ENCODE results near the gene SYCE3. TPM values are rescaled to one million over a fixed set of nuclear protein-coding genes. Genes with fewer than 3 reads are reported as not detected.

SYCE3 gene
- total RNA-seq, 1 donor from 2014 or later = 0.76 TPM

GRCh38 chr22:50529416-50529896 is 33.3 kb downstream of the SYCE3 start:
- H3K27me3 Mint-ChIP-seq (ENCODE audit: low read depth) = peaks cover 38% of the 10 kb centered on the region
- TF ChIP-seq CTCF (IDR thresholded peaks at IDR 0.05; ENCODE audit: unreplicated experiment) = no peak
- no peak for DNase-seq (ENCODE audit: low spot score in 2 of 2, unreplicated experiment in 2 of 2)
- H3K4me3 Mint-ChIP-seq = peak overlapping the region; percentile 13
- no peaks in the 10 kb centered on the region for H3K36me3 Mint-ChIP-seq
- H3K27ac Mint-ChIP-seq = no peak overlapping the region
- peaks cover 35% of the 10 kb centered on the region for H3K4me1 Mint-ChIP-seq
- no peaks in the 10 kb centered on the region for H3K9me3 Mint-ChIP-seq

GRCh38 chr22:50528682-50529415 is 33.9 kb downstream of the SYCE3 start:
- Mint-ChIP-seq H3K27ac (no peak overlapping the region), H3K36me3 (no peaks in the 10 kb centered on the region), H3K9me3 (no peaks in the 10 kb centered on the region), H3K4me3 (peak overlapping the region; percentile 62), H3K4me1 (peaks cover 30% of the 10 kb centered on the region), H3K27me3 (ENCODE audit: low read depth) (peaks cover 38% of the 10 kb centered on the region)
- DNase-seq (ENCODE audit: low spot score in 2 of 2, unreplicated experiment in 2 of 2) = no peak
- no peak for TF ChIP-seq CTCF (IDR thresholded peaks at IDR 0.05; ENCODE audit: unreplicated experiment)

- Mint-ChIP-seq H3K4me3 (peak overlapping the region; percentile 62), H3K9me3 (no peaks in the 10 kb centered on the region), H3K27ac (no peak overlapping the region), H3K27me3 (ENCODE audit: low read depth) (peaks cover 35% of the 10 kb centered on the region), H3K4me1 (peaks cover 23% of the 10 kb centered on the region), H3K36me3 (no peaks in the 10 kb centered on the region)
- DNase-seq (ENCODE audit: low spot score in 2 of 2, unreplicated experiment in 2 of 2) = no peak
- no peak for TF ChIP-seq CTCF (IDR thresholded peaks at IDR 0.05; ENCODE audit: unreplicated experiment)
Measured at GRCh38 chr22:50527921-50528681, 34.6 kb downstream of the SYCE3 start.

- no peak for DNase-seq (ENCODE audit: low spot score in 2 of 2, unreplicated experiment in 2 of 2)
- TF ChIP-seq CTCF (IDR thresholded peaks at IDR 0.05; ENCODE audit: unreplicated experiment) = no peak
- H3K4me3 Mint-ChIP-seq = peak overlapping the region; percentile 62
- H3K36me3 Mint-ChIP-seq = no peaks in the 10 kb centered on the region
- peaks cover 30% of the 10 kb centered on the region for H3K27me3 Mint-ChIP-seq (ENCODE audit: low read depth)
- peaks cover 16% of the 10 kb centered on the region for H3K4me1 Mint-ChIP-seq
- peak overlapping the region; percentile 67 for H3K27ac Mint-ChIP-seq
- H3K9me3 Mint-ChIP-seq = no peaks in the 10 kb centered on the region
Measured at GRCh38 chr22:50526834-50527801, 35.6 kb downstream of the SYCE3 start.

GRCh38 chr22:50526108-50526833 is 36.4 kb downstream of the SYCE3 start:
- TF ChIP-seq CTCF (IDR thresholded peaks at IDR 0.05; ENCODE audit: unreplicated experiment) = peak; percentile 52
- no peak overlapping the region for H3K27ac Mint-ChIP-seq

More at GRCh38 chr22:50526108-50526833, 36.4 kb downstream of the SYCE3 start:
- no peaks in the 10 kb centered on the region for H3K36me3 Mint-ChIP-seq
- peak; percentile 70 to 87 for DNase-seq (ENCODE audit: low spot score in 2 of 2, unreplicated experiment in 2 of 2)
- no peaks in the 10 kb centered on the region for H3K9me3 Mint-ChIP-seq
- peaks cover 28% of the 10 kb centered on the region for H3K27me3 Mint-ChIP-seq (ENCODE audit: low read depth)
- H3K4me3 Mint-ChIP-seq = peak overlapping the region; percentile 62
- H3K4me1 Mint-ChIP-seq = peaks cover 16% of the 10 kb centered on the region
